Kidney capillary endothelial cell (primary cell): ENCODE results near the gene KLHL10.

Source experiments
- DNase-seq: peaks from one replicate; pipeline ENCODE4 v3.0.0-alpha.2; 2018; ENCODE audit warnings: low spot score

Gene KLHL10

GRCh38 chr17:41837761-41838538 lies at the start of gene KLHL10:
Gene KLHL10, plus strand, starts transcription at chr17:41837825. Its CDS starts 108 bp downstream, at chr17:41837933.
- no peak for DNase-seq

DNA sequence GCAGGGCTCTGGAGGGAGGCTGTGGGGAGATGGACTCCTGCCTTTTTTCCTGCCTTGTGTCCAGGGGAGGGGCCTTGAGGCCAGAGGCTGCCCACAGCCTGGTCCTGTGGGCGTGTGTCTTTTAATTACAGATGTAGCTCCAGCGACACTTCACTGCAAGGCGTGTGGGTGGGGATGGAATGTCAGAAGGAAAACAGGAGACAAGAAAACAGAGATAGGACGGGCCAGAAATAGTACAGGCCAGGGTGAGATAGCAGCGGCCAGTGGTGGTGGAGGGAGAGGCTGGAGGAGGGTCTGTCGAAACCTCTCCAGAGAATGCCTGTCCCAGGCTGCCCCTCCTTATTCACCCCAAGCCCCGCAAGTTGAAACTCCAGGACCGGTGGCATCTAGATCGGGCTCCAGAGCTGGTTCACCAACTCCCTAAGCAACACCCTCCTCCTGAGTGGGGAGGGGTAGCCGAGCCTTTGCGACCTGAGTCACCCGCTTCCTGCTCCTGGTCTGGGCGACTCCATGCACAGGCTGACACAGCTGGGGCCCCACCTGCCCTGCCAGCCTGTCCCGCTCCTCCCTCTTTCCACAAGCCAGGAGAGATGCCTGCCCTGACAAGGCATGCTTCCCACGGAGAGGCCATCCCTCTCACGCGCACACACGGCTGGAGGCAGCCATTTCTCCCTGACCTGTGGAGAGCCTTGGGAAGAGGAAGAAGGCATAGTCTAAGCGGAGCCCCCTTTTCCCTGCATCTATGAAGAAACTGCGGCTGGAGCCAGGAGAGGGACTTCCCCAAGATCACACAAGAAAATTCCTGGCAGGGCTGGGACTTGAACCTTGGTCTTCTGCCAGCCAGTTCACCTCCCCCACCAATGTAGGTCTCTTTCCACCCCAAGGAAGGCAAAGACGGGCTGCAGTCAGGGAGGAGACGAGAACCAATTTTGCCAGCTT lies 44.5 kb upstream of the KLHL10 start:
- peak; percentile 73 for DNase-seq

DNA sequence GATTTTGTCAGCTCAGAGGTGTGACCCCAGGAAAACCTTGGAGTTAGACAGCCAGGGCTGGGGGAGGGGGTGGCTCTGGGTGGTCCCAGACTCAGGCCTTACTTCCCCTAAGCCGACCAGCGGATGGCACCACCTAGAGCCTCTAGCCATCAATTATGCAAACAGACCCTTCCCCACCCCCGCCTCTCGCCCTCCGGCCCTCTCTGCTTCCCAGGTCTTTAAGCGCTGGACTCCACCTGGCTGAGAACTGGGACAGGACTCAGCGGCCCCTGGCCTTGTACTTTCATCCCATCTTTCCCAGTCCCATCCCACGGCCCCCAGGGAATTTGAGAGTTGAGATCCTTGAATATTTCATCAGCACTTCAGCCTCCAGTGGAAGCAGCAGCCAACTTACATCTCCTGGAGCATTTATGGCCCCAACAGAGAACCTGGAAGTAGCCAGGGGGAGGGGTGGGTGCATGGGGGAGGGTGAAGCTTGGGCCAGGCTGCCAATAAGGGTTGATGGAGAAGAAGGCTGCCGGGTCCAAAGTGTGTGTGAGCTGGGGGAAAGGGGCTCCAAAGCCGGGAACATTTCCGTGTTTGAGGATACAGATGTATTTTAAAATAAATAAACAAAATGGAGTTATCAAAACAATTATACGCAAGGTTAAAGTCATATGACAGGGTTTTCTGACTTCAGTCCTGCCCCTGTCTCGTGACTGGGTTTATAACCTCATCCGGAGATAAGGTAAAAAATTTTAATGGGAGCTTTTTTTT lies 43.7 kb upstream of the KLHL10 start:
- DNase-seq = no peak

DNA sequence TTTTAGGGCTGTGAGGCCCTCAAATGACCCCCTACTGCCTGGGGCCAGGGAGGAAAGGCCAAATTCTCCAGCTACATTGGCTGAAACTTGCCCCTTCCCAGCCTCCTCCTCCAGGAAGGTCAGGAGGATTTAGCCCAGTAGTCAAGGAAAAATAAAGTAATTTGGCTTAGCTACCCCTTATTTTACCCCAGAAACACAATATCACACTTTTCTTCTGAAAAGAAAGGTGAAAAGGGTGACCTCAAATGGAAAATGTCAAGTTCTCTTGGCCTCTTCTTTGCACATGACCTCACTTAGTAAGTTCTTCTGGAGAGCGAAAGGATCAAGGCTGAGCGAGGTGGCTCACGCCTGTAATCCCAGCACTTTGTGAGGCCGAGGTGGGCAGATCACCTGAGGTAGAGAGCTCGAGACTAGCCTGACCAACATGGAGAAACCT lies 43.1 kb upstream of the KLHL10 start:
- DNase-seq = no peak

DNA sequence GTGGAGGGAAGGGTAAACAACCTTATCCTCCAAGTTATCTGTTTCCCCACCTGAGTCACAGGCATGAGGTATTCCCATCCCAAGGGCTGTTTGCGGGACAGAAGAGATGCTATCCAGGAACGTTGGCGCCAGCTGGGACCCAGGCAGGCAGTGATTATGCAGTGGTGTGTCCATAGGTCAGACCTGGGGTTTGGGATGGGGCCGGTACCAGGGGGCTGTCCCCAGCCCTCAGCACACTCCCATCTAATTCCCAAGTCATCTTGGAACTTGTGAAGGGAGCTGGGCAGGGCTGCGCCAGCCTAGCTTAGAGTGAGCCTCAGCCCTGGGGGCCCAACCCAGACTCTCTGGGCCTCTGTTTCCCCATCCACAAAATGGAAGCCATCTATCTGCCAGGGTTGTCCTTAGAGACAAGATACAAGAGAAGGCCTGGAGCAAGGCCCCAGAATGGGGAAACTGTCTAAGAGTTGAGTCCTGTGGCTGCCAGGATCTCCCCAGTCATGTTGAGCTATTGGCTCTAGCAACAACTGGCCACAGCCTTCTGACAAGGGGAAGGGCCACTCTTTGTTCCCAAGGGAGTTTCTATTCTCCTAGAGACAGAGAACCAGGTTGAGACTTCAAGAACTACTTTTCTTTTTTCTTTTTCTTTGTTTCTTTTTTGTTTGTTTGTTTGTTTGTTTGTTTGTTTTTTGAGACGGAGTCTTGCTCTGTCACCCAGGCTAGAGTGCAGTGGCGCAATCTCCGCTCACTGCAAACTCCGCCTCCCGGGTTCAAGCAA lies 41.3 kb upstream of the KLHL10 start:
- no peak for DNase-seq

GRCh38 chr17:41797377-41797776 lies 40.2 kb upstream of the KLHL10 start:
- DNase-seq = no peak

GRCh38 chr17:41799366-41799765 lies 38.3 kb upstream of the KLHL10 start:
- no peak for DNase-seq

- DNase-seq = no peak
Observed at GRCh38 chr17:41800601-41801373, 36.8 kb upstream of the KLHL10 start.

- DNase-seq = peak; percentile 78
Observed at GRCh38 chr17:41801374-41802271, 36.0 kb upstream of the KLHL10 start.

DNA sequence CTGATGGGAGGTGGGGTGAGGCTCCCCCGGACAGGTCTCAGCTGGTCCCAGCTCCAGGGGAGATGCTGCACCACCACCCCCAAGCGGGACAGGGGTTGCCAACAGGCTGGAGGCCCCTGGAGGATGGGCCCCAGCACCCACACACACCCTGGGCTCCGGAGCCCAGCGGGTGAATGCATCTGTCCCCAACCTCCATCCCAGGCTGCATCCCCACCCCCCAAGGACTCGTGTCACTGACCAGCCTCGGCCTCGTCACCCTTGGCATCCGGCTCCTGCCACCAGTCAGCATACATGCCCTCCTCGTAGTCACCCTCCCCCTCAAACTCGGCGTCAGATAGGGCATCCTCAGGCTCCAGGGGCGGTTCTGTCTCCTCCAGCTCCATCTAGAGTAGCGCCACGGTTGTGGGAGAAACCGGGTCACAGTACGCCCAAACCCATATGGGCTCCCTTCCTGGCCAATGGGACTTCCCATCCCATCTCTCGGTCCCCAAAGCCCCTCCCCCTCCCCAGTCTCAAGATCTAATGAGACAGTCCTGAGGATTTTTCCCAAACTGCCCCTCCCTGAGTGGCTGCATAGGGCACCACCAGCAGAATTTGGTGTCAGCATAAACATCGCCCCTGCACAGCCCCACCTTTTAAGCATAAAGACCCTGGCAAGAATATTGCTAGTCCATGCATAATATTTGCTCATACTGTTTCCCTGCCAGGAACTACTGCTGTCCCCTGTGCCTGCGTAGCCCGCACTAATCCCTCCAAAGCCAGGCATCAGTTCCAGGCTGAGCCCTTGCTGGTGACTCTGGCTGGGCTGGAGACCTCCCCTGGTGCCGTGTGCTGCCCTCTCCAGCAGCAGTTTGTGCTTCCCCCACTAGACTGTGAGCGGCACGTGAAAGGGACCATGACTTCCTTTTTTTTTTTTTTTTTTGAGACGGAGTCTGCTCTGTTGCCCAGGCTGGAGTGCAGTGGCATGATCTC lies 34.3 kb upstream of the KLHL10 start:
- DNase-seq = no peak

DNA sequence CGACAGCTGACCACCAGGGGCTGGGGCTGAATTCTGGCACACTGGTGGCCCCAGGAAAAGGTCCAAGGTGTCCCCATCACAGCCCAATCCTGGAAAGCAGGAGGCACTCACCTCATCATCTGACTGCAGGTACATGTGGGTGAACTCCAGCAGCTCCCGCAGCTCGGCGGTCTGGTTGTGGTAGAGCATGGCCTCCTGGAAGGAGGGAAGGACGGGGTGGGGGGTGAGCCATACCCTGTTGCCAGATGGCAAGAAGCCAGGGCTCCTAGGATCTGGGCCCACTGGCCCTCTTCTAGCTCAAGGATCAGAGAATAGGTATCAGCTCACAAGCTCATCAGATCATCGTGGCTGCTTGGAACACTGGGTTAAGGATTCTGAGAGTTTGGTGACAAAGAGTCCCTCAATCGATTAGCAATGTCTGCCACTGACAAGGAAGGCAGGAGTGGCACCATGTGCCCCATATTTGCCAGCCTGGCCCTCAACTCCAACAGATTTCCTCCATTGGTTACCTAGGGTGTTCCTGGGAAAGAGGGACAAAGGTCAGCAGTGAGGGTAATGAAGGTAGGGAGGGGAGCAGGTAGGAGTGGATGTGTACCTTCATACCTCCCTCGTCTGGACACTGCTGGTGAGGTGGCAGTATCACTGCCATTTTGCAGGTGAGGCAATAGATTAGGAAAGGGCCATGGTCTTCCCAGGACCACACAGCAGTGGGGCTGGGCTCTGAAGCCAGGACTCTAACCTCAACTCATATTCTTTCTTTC lies 30.8 kb upstream of the KLHL10 start:
- no peak for DNase-seq

GRCh38 chr17:41810659-41811548 lies 26.7 kb upstream of the KLHL10 start:
- DNase-seq = no peak

DNA sequence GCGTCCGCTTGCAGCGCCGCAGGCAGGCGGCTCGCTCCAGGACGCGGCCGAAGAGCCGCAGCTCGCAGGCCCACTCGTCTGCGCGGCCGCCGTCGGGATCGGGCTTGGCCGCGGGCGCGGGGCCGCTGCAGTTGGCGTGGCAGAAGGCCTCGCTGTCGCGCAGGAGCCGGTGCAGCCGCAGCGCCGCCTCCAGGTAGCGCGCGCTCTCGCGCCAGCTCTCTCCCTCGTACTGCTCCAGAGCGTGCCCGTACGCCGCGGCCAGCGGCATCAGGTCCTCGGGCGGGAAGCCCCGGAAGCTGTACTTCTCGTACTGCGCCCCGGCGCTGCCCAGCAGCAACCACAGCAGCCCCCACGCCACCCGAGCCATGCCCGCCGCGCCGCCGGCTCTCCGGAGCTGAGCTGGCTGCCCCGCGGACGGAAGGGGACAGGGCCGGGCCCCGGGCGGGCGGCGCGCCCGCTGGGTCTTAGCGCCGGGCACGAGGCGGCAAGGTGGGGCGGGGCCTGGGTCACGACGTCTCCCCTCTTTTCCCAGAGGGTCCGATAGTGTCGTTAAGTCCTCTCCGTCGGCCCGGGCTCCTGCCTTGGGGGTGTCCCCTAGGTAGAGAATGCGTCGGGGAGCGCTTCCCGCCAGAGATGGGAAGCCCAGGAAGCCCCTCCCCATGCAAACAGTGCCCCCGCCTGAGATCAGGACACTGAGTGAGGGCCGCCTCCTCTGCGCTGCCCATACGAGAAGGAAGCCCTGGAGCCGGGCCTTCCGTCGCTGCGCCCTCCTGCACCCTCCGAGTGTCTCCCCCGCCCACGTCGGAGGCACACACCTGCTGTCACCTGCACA lies 25.9 kb upstream of the KLHL10 start, which contains the start of gene P3H4:
Gene P3H4, minus strand, starts transcription at position 401 of the 832 bp plus-strand sequence. Its CDS starts 34 bp downstream, at position 367.
- peak; percentile 63 for DNase-seq

- DNase-seq = peak; percentile 64
Observed at GRCh38 chr17:41812381-41813151, 25.1 kb upstream of the KLHL10 start, which contains the start of gene FKBP10. Gene FKBP10, plus strand, starts transcription at chr17:41813004. Its CDS starts 31 bp downstream, at chr17:41813035.
